Measurements from ENCODE around the gene MXI1. TPM values are rescaled to one million over a fixed set of nuclear protein-coding genes. Genes with fewer than 3 reads are reported as not detected.

MXI1 gene
- total and polyA plus RNA-seq, 4 donors, result 11.2 to 55.8 (median 18.7) TPM

DNA sequence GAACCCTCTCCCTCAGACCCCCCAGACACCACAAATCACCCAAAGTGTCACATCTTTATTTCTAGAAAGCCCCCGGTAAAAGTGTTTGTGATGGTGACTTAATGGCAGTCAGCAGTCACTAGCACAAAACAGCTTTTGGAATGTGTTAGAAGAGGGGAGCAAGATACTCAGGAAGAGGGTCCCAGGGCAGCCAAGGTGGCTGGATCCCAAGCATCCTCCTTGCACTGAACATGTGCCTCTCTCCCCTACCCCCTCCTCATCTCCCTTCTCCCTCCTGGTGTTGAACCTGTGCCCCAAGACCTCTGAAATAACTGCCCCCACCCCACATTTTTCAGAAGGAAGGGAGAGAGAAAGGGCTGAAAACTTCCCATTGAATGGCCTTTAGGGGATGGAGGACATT lies 37.8 kb upstream of the MXI1 start:
- no peak overlapping the region for H3K9ac ChIP-seq (ENCODE audit: insufficient read depth in 1 of 2, low read length in 2 of 2)
- DNase-seq (no peak), ATAC-seq (ENCODE audit: insufficient read depth, low FRiP score) (no peak)
- H3K4me1 ChIP-seq (ENCODE audit: control insufficient read depth in 5 of 5, insufficient read depth in 5 of 5, low read length in 5 of 5), result peaks cover 0 to 11% (median 7%) of the 10 kb centered on the region in 5 donors
- WGBS, 2 donors, result 19 to 27% methylated on average over 1 of the region's 1 CpG
- H3K4me3 ChIP-seq, result no peak overlapping the region
- H3K36me3 ChIP-seq (ENCODE audit: control insufficient read depth in 4 of 4, insufficient read depth in 4 of 4, low read length in 4 of 4), result no peaks in the 10 kb centered on the region
- no peak overlapping the region for H3K27ac ChIP-seq (ENCODE audit: low read depth in 1 of 2, low read length in 1 of 2)
- H3K27me3 ChIP-seq (ENCODE audit: control insufficient read depth in 3 of 3, insufficient read depth in 3 of 3, low read length in 2 of 3), result peaks cover 5 to 27% (median 15%) of the 10 kb centered on the region in 3 donors
- no peaks in the 10 kb centered on the region for H3K9me3 ChIP-seq (ENCODE audit: control insufficient read depth in 4 of 4, insufficient read depth in 3 of 4, low read length in 3 of 4)
- TF ChIP-seq, protein P1, sequence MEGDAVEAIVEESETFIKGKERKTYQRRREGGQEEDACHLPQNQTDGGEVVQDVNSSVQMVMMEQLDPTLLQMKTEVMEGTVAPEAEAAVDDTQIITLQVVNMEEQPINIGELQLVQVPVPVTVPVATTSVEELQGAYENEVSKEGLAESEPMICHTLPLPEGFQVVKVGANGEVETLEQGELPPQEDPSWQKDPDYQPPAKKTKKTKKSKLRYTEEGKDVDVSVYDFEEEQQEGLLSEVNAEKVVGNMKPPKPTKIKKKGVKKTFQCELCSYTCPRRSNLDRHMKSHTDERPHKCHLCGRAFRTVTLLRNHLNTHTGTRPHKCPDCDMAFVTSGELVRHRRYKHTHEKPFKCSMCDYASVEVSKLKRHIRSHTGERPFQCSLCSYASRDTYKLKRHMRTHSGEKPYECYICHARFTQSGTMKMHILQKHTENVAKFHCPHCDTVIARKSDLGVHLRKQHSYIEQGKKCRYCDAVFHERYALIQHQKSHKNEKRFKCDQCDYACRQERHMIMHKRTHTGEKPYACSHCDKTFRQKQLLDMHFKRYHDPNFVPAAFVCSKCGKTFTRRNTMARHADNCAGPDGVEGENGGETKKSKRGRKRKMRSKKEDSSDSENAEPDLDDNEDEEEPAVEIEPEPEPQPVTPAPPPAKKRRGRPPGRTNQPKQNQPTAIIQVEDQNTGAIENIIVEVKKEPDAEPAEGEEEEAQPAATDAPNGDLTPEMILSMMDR (IDR thresholded peaks at IDR 0.05; ENCODE audit: control extremely low read depth, extremely low read depth), result no peak

DNA sequence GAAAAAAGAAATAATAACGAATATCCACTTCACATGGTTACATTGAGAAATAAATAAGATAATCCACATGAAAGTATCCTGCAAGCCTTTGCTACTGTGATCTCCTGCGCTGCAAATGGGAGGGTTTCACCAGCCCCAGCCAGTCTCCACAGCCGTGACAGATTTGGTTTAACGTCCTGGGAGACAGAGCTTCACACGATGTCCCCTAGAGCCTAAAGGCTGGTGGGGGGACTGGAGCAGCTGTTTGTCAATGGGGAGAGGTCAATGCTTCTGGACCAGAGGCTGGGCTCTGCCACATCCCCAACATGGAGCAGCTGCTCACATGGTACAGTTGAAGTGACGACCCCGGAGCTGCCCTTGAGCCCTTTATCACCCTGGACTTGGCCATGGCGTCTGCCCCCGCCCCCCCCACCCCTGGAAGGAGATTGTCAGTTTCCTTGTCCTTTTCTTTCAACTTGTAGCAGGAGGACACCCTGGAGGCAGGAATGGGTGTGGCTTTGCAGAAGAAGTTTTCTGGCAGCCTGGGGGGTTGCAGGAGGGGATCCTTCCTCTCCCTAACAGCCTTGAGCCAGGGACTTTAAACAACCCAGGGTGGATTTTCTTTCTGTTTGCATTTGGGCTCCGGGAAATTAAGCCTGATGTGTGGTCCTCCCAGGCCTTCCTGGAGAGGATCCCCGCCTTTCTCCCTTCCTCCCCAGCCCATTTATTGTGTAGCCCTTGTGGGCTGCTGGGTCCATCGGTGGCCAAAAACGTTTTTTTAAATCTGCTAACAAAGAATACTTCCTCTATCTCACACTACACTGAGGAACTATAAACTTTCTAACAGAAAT lies 37.0 kb upstream of the MXI1 start:
- peak overlapping the region in 1 of 2 donors; percentile 10 for H3K27ac ChIP-seq (ENCODE audit: low read depth in 1 of 2, low read length in 1 of 2)
- H3K4me1 ChIP-seq (ENCODE audit: control insufficient read depth in 5 of 5, insufficient read depth in 5 of 5, low read length in 5 of 5), result peaks cover 0 to 11% (median 7%) of the 10 kb centered on the region in 5 donors
- no peak overlapping the region for H3K9ac ChIP-seq (ENCODE audit: insufficient read depth in 1 of 2, low read length in 2 of 2)
- DNase-seq, result peak; percentile 21 to 46 (median 22)
- ATAC-seq (ENCODE audit: insufficient read depth, low FRiP score), result no peak
- WGBS, 2 donors, result 5 to 8% methylated on average over 13 of the region's 13 CpGs
- H3K27me3 ChIP-seq (ENCODE audit: control insufficient read depth in 3 of 3, insufficient read depth in 3 of 3, low read length in 2 of 3), result peaks cover 5 to 27% (median 15%) of the 10 kb centered on the region in 3 donors
- no peaks in the 10 kb centered on the region for H3K9me3 ChIP-seq (ENCODE audit: control insufficient read depth in 4 of 4, insufficient read depth in 3 of 4, low read length in 3 of 4)
- no peak overlapping the region for H3K4me3 ChIP-seq
- TF ChIP-seq, protein P1 (IDR thresholded peaks at IDR 0.05; ENCODE audit: control extremely low read depth, extremely low read depth), result no peak
- H3K36me3 ChIP-seq (ENCODE audit: control insufficient read depth in 4 of 4, insufficient read depth in 4 of 4, low read length in 4 of 4), result no peaks in the 10 kb centered on the region

DNA sequence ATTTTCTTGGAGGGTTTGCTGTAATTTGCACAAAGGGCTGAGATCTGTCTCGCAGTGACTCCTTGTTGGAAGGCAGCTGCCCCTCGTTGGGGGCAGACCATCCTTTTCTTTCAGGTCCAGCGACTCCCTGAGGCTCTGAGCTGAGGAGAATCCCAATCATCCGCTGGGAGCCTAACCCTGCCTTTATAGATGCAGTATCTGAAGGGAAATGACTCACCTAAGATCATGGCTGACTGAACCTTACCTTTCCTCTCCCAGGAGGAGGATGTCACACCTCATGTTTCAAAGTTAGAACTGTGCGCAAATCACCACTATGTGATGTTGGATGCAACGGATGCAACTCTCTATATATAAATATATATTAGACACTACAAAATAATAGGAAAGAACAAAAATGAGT lies 36.4 kb upstream of the MXI1 start:
- H3K27ac ChIP-seq (ENCODE audit: low read depth in 1 of 2, low read length in 1 of 2), result no peak overlapping the region
- peaks cover 5 to 27% (median 15%) of the 10 kb centered on the region in 3 donors for H3K27me3 ChIP-seq (ENCODE audit: control insufficient read depth in 3 of 3, insufficient read depth in 3 of 3, low read length in 2 of 3)
- TF ChIP-seq, protein P1 (IDR thresholded peaks at IDR 0.05; ENCODE audit: control extremely low read depth, extremely low read depth), result no peak
- WGBS, 2 donors, result 51 to 53% methylated on average over 6 of the region's 6 CpGs
- DNase-seq (no peak), ATAC-seq (ENCODE audit: insufficient read depth, low FRiP score) (no peak)
- H3K9me3 ChIP-seq (ENCODE audit: control insufficient read depth in 4 of 4, insufficient read depth in 3 of 4, low read length in 3 of 4), result no peaks in the 10 kb centered on the region
- H3K9ac ChIP-seq (ENCODE audit: insufficient read depth in 1 of 2, low read length in 2 of 2), result no peak overlapping the region
- no peaks in the 10 kb centered on the region for H3K36me3 ChIP-seq (ENCODE audit: control insufficient read depth in 4 of 4, insufficient read depth in 4 of 4, low read length in 4 of 4)
- H3K4me3 ChIP-seq, result no peak overlapping the region
- peaks cover 0 to 11% (median 7%) of the 10 kb centered on the region in 5 donors for H3K4me1 ChIP-seq (ENCODE audit: control insufficient read depth in 5 of 5, insufficient read depth in 5 of 5, low read length in 5 of 5)

Measured in lung (tissue), 12 donors.